HEK293 (cell line): ENCODE data around the gene ZKSCAN3.

Experiments
- CTCF ChIA-PET: fragments of 350-600 bp; formaldehyde crosslinking; extraction: SDS; loops from one replicate; lab custom pipeline; 2021; ENCODE audit warnings: antibody characterized with exemption; lab: Yijun Ruan, JAX
- POLR2A ChIA-PET: fragments of 300-600 bp; formaldehyde crosslinking; extraction: SDS; loops from one replicate; lab custom pipeline; 2020; ENCODE audit warnings: antibody characterized with exemption, inconsistent platforms; lab: Yijun Ruan, JAX
- H3K27ac ChIP-seq: fragments of 200-500 bp; sonication (Bioruptor generic); 2 replicates; pipeline ENCODE4 v1.5.1; 2014; ENCODE audit warnings: low read depth, low read length, control low read depth, inconsistent platforms; ENCODE audit errors: extremely low read depth
- H3K36me3 ChIP-seq, 2 experiments: fragments of 200-500 bp in 1 of 2; sonication (Bioruptor generic) in 1 of 2; 1 replicate in 1 of 2; 2 replicates in 1 of 2; pipeline ENCODE4 v1.5.1; 2014 to 2017; ENCODE audit warnings: inconsistent platforms in 2 of 2, low read length in 2 of 2; ENCODE audit not compliant: control insufficient read depth in 2 of 2, insufficient read depth in 1 of 2
- H3K4me1 ChIP-seq: fragments of 200-500 bp; sonication (Bioruptor generic); 2 replicates; pipeline ENCODE4 v1.5.1; 2014; ENCODE audit warnings: mild to moderate bottlenecking, low read length, inconsistent platforms; ENCODE audit not compliant: control insufficient read depth, insufficient read depth
- H3K4me3 ChIP-seq: 2 replicates; pipeline ENCODE4 v1.5.1; 2011; ENCODE audit warnings: low read depth, mild to moderate bottlenecking, control low read depth, low read length, moderate library complexity
- H3K9me3 ChIP-seq: fragments of 200-500 bp; sonication (Bioruptor generic); 2 replicates; pipeline ENCODE4 v1.5.1; 2014; ENCODE audit warnings: low read depth, low read length, inconsistent platforms; ENCODE audit not compliant: control insufficient read depth, insufficient read depth
- BCL11B ChIP-seq: fragments of 450-650 bp; formaldehyde crosslinking; IDR thresholded peaks from 2 replicates; pipeline ENCODE4 v1.5.1; 2016; ENCODE audit warnings: low read depth, missing biosample characterization, missing genetic modification characterization
- EGR2 ChIP-seq: fragments of 450-650 bp; formaldehyde crosslinking; IDR thresholded peaks from 2 replicates; pipeline ENCODE4 v1.5.1; 2016; ENCODE audit warnings: low read depth, missing biosample characterization, missing genetic modification characterization
- GLI4 ChIP-seq: fragments of 450-650 bp; formaldehyde crosslinking; IDR thresholded peaks from 2 replicates; pipeline ENCODE4 v1.5.1; 2016; ENCODE audit warnings: missing biosample characterization, missing genetic modification characterization
- INSM2 ChIP-seq: fragments of 450-650 bp; formaldehyde crosslinking; IDR thresholded peaks from 2 replicates; pipeline ENCODE4 v1.5.1; 2016; ENCODE audit warnings: missing biosample characterization, missing genetic modification characterization
- KLF1 ChIP-seq: fragments of 450-650 bp; formaldehyde crosslinking; IDR thresholded peaks from 2 replicates; pipeline ENCODE4 v1.5.1; 2016; ENCODE audit warnings: missing biosample characterization, missing genetic modification characterization
- PRDM2 ChIP-seq: fragments of 450-650 bp; formaldehyde crosslinking; IDR thresholded peaks from 2 replicates; pipeline ENCODE4 v1.5.1; 2016; ENCODE audit warnings: missing biosample characterization, missing genetic modification characterization, borderline replicate concordance
- PRDM4 ChIP-seq: fragments of 450-650 bp; formaldehyde crosslinking; IDR thresholded peaks from 2 replicates; pipeline ENCODE4 v1.5.1; 2017; ENCODE audit warnings: missing biosample characterization, missing genetic modification characterization
- YY2 ChIP-seq: fragments of 450-650 bp; formaldehyde crosslinking; IDR thresholded peaks from 2 replicates; pipeline ENCODE4 v1.5.1; 2016; ENCODE audit warnings: missing biosample characterization, missing genetic modification characterization
- ZFHX2 ChIP-seq: fragments of 450-650 bp; formaldehyde crosslinking; conservative IDR thresholded peaks from 2 replicates; pipeline ENCODE4 v1.5.1; 2016; ENCODE audit warnings: missing biosample characterization, missing genetic modification characterization
- ZNF114 ChIP-seq: fragments of 450-650 bp; formaldehyde crosslinking; IDR thresholded peaks from 2 replicates; pipeline ENCODE4 v1.5.0; 2017; ENCODE audit warnings: missing biosample characterization, missing genetic modification characterization
- ZNF133 ChIP-seq: fragments of 450-650 bp; formaldehyde crosslinking; IDR thresholded peaks from 2 replicates; pipeline ENCODE4 v1.5.1; 2016; ENCODE audit warnings: missing biosample characterization, missing genetic modification characterization
- ZNF202 ChIP-seq: fragments of 450-650 bp; formaldehyde crosslinking; IDR thresholded peaks from 2 replicates; pipeline ENCODE4 v1.5.1; 2016; ENCODE audit warnings: missing biosample characterization, missing genetic modification characterization, borderline replicate concordance
- ZNF23 ChIP-seq: fragments of 450-650 bp; formaldehyde crosslinking; IDR thresholded peaks from 2 replicates; pipeline ENCODE4 v1.5.1; 2016; ENCODE audit warnings: missing biosample characterization, missing genetic modification characterization, borderline replicate concordance
- ZNF350 ChIP-seq: fragments of 450-650 bp; formaldehyde crosslinking; IDR thresholded peaks from 2 replicates; pipeline ENCODE4 v1.5.0; 2017; ENCODE audit warnings: missing biosample characterization, mild to moderate bottlenecking, missing genetic modification characterization
- ZNF449 ChIP-seq: fragments of 450-650 bp; formaldehyde crosslinking; IDR thresholded peaks from 2 replicates; pipeline ENCODE4 v1.5.1; 2017; ENCODE audit warnings: missing biosample characterization, mild to moderate bottlenecking, missing genetic modification characterization, moderate library complexity
- ZNF518A ChIP-seq: fragments of 450-650 bp; formaldehyde crosslinking; conservative IDR thresholded peaks from 2 replicates; pipeline ENCODE4 v1.5.1; 2016; ENCODE audit warnings: low read depth, missing biosample characterization, missing genetic modification characterization
- ZNF654 ChIP-seq: fragments of 450-650 bp; formaldehyde crosslinking; IDR thresholded peaks from 2 replicates; pipeline ENCODE4 v1.5.1; 2016; ENCODE audit warnings: low read depth, missing biosample characterization, missing genetic modification characterization
- ZNF707 ChIP-seq: fragments of 450-650 bp; formaldehyde crosslinking; IDR thresholded peaks from 2 replicates; pipeline ENCODE4 v1.5.1; 2016; ENCODE audit warnings: missing biosample characterization, missing genetic modification characterization
- ZNF830 ChIP-seq: fragments of 450-650 bp; IDR thresholded peaks from 2 replicates; pipeline ENCODE4 v1.5.0; 2018; ENCODE audit warnings: missing biosample characterization, missing genetic modification characterization, low read depth, mild to moderate bottlenecking, moderate library complexity

The ZKSCAN3 gene

GRCh38 chr6:28312939-28313338 is 36.8 kb upstream of the ZKSCAN3 start:
- ChIA-PET CTCF (interaction anchor here (1.2 kb wide), 1 partner anchor 43 kb away, joined by 3 read pairs; no protein-coding TSS in a partner anchor), POLR2A (interaction anchor here (3.5 kb wide), 1 partner anchor 23 kb away, joined by 17 read pairs; the partner anchor contains the start of gene ZSCAN31)
- Histone ChIP-seq H3K36me3 (no peaks in the 10 kb centered on the region), H3K27ac (no peak overlapping the region), H3K9me3 (no peaks in the 10 kb centered on the region), H3K4me1 (peaks cover 6% of the 10 kb centered on the region), H3K4me3 (no peak overlapping the region)
- TF ChIP-seq ZNF449 (tag by site-specific recombination) (no peak), PRDM4 (tag by site-specific recombination) (no peak), YY2 (tag by site-specific recombination) (no peak), ZNF202 (tag by site-specific recombination) (no peak), INSM2 (tag by site-specific recombination) (no peak), ZNF830 (no peak), GLI4 (tag by site-specific recombination) (no peak), ZNF654 (tag by site-specific recombination) (no peak), EGR2 (tag by site-specific recombination) (no peak), KLF1 (no peak), BCL11B (tag by site-specific recombination) (no peak), ZNF23 (no peak), ZNF707 (tag by site-specific recombination) (no peak), ZFHX2 (tag by site-specific recombination) (no peak), ZNF350 (tag by site-specific recombination) (no peak), ZNF518A (tag by site-specific recombination) (no peak), ZNF114 (tag by site-specific recombination) (no peak), PRDM2 (tag by site-specific recombination) (no peak), ZNF133 (no peak)
